ENCODE data around the gene COPS6.

Gene COPS6

GRCh38 chr7:100082978-100083377 is 5.8 kb upstream of the COPS6 start:
- TF ChIP-seq ARNT (IDR thresholded peaks at IDR 0.05) (no peak), PKNOX1 (IDR thresholded peaks at IDR 0.05) (peak; percentile 15; the same call in 1 of the 2 replicates), ZNF384 (IDR thresholded peaks at IDR 0.05) (0 out of 2 replicates have a peak, but pooled peaks have one; percentile 17)
- CTCF ChIA-PET = interaction anchor here (0.6 to 1.1 kb wide), 7 partner anchors 19 to 169 kb away, joined by 3 to 5 read pairs (median 4); partner anchors contain the start of gene AP4M1
- no peak for DNase-seq (ENCODE audit: extremely low spot score)
- POLR2A ChIA-PET = interaction anchor here (0.5 to 2.5 kb wide), 10 partner anchors 18 to 169 kb away, joined by 3 to 26 read pairs (median 4); partner anchors contain the start of genes AP4M1, LAMTOR4, MCM7 and ZSCAN21

GRCh38 chr7:100085515-100085914 is 3.3 kb upstream of the COPS6 start:
- TF ChIP-seq PKNOX1 (IDR thresholded peaks at IDR 0.05) = no peak
- DNase-seq (ENCODE audit: extremely low spot score) = no peak
- POLR2A ChIA-PET = interaction anchor here (0.6 to 2.7 kb wide), 2 partner anchors 15 to 16 kb away, joined by 3 to 9 read pairs; partner anchors contain the start of gene AP4M1
- CTCF ChIA-PET = interaction anchor here (1.5 kb wide), 1 partner anchor 16 kb away, joined by 4 read pairs; the partner anchor contains the start of genes AP4M1 and MCM7

GRCh38 chr7:100087055-100087750 is 1.6 kb upstream of the COPS6 start:
- ChIA-PET POLR2A (interaction anchor here (1.0 kb wide), 2 partner anchors 13 to 14 kb away, joined by 5 read pairs; partner anchors contain the start of genes AP4M1 and MCM7), CTCF (no interaction called here)
- DNase-seq (ENCODE audit: extremely low spot score) = no peak
- TF ChIP-seq FOXM1 (IDR thresholded peaks at IDR 0.05; ENCODE audit: borderline replicate concordance) (no peak), ELF4 (IDR thresholded peaks at IDR 0.05) (no peak), TARDBP (IDR thresholded peaks at IDR 0.05) (no peak), FOXA1 (IDR thresholded peaks at IDR 0.05) (no peak), ZNF384 (IDR thresholded peaks at IDR 0.05) (no peak), HDGF (IDR thresholded peaks at IDR 0.05; ENCODE audit: borderline replicate concordance) (no peak), ARNT (IDR thresholded peaks at IDR 0.05) (no peak), NFRKB (IDR thresholded peaks at IDR 0.05) (no peak), PKNOX1 (IDR thresholded peaks at IDR 0.05) (no peak), SUZ12 (IDR thresholded peaks at IDR 0.05) (no peak), LEF1 (IDR thresholded peaks at IDR 0.05; ENCODE audit: borderline replicate concordance) (no peak), CTBP1 (IDR thresholded peaks at IDR 0.05; ENCODE audit: borderline replicate concordance) (no peak), SP1 (IDR thresholded peaks at IDR 0.05) (no peak), L3MBTL2 (conservative IDR thresholded peaks at IDR 0.05) (no peak), FOXK2 (IDR thresholded peaks at IDR 0.05) (no peak), BHLHE40 (IDR thresholded peaks at IDR 0.05; ENCODE audit: borderline replicate concordance) (no peak)

- POLR2A ChIA-PET = interaction anchor here (0.6 to 3.9 kb wide), 2 partner anchors 13 to 81 kb away, joined by 3 to 100 read pairs; partner anchors contain the start of genes AP4M1, GAL3ST4 and MCM7
- CTCF ChIA-PET = no interaction called here
- DNase-seq (ENCODE audit: extremely low spot score) = no peak
- TF ChIP-seq PKNOX1 (IDR thresholded peaks at IDR 0.05) (no peak), SP1 (IDR thresholded peaks at IDR 0.05) (no peak), ELF4 (IDR thresholded peaks at IDR 0.05) (no peak), ARNT (IDR thresholded peaks at IDR 0.05) (no peak), FOXM1 (IDR thresholded peaks at IDR 0.05; ENCODE audit: borderline replicate concordance) (no peak), FOXA1 (IDR thresholded peaks at IDR 0.05) (no peak), TARDBP (IDR thresholded peaks at IDR 0.05) (no peak), CTBP1 (IDR thresholded peaks at IDR 0.05; ENCODE audit: borderline replicate concordance) (no peak), NFRKB (IDR thresholded peaks at IDR 0.05) (no peak), L3MBTL2 (conservative IDR thresholded peaks at IDR 0.05) (no peak), SUZ12 (IDR thresholded peaks at IDR 0.05) (no peak), BHLHE40 (IDR thresholded peaks at IDR 0.05; ENCODE audit: borderline replicate concordance) (no peak), HDGF (IDR thresholded peaks at IDR 0.05; ENCODE audit: borderline replicate concordance) (no peak), LEF1 (IDR thresholded peaks at IDR 0.05; ENCODE audit: borderline replicate concordance) (no peak), ZNF384 (IDR thresholded peaks at IDR 0.05) (no peak), FOXK2 (IDR thresholded peaks at IDR 0.05) (no peak)
These were observed 611 bp upstream of the COPS6 start for GRCh38 chr7:100088095-100088620.

- ChIA-PET CTCF (interaction anchor here (0.6 kb wide), 1 partner anchor 12 kb away, joined by 3 read pairs; no protein-coding TSS in a partner anchor), POLR2A (interaction anchor here (0.6 to 3.9 kb wide), 6 partner anchors 12 to 338 kb away, joined by 3 to 100 read pairs (median 4); partner anchors contain the start of genes AP4M1, MBLAC1 and MCM7)
- TF ChIP-seq ARNT (IDR thresholded peaks at IDR 0.05) = no peak
- no peak for TF ChIP-seq L3MBTL2 (conservative IDR thresholded peaks at IDR 0.05)
- TF ChIP-seq CTBP1 (IDR thresholded peaks at IDR 0.05; ENCODE audit: borderline replicate concordance) = no peak
- no peak for TF ChIP-seq ZNF384 (IDR thresholded peaks at IDR 0.05)
- no peak for TF ChIP-seq SUZ12 (IDR thresholded peaks at IDR 0.05)
- no peak for TF ChIP-seq NFRKB (IDR thresholded peaks at IDR 0.05)
- no peak for TF ChIP-seq BHLHE40 (IDR thresholded peaks at IDR 0.05; ENCODE audit: borderline replicate concordance)
- TF ChIP-seq FOXM1 (IDR thresholded peaks at IDR 0.05; ENCODE audit: borderline replicate concordance) = no peak
- TF ChIP-seq PKNOX1 (IDR thresholded peaks at IDR 0.05) = no peak
- no peak for TF ChIP-seq HDGF (IDR thresholded peaks at IDR 0.05; ENCODE audit: borderline replicate concordance)
- no peak for TF ChIP-seq LEF1 (IDR thresholded peaks at IDR 0.05; ENCODE audit: borderline replicate concordance)
- no peak for TF ChIP-seq FOXA1 (IDR thresholded peaks at IDR 0.05)
- TF ChIP-seq SP1 (IDR thresholded peaks at IDR 0.05) = no peak
- no peak for TF ChIP-seq TARDBP (IDR thresholded peaks at IDR 0.05)
- no peak for TF ChIP-seq FOXK2 (IDR thresholded peaks at IDR 0.05)
- TF ChIP-seq ELF4 (IDR thresholded peaks at IDR 0.05) = no peak
- no peak for DNase-seq (ENCODE audit: extremely low spot score)
These were observed 858 bp downstream of the COPS6 start for GRCh38 chr7:100089458-100090196.

Measured in HEK293T (cell line).